ENCODE results near the gene INPP4B.
"Not testable (repeated sequence)": the region's sequence is repeated elsewhere in the genome, so short reads cannot be mapped to it uniquely, and the experiment has no call there.

The INPP4B gene

GRCh38 chr4:142092941-142093340, 753.2 kb downstream of the INPP4B start:
- DNase-seq (ENCODE audit: low read depth in 3 of 3) = no peak

GRCh38 chr4:142091691-142092182, 754.4 kb downstream of the INPP4B start:
- DNase-seq (ENCODE audit: low read depth in 3 of 3) = no peak

GRCh38 chr4:142091085-142091513, 755.0 kb downstream of the INPP4B start:
- DNase-seq (ENCODE audit: low read depth in 3 of 3) = no peak

GRCh38 chr4:142088906-142089305, 757.2 kb downstream of the INPP4B start:
- no peak for DNase-seq (ENCODE audit: low read depth in 3 of 3)

- no peak for DNase-seq (ENCODE audit: low read depth in 3 of 3)
Measured at GRCh38 chr4:142085513-142086292, 760.4 kb downstream of the INPP4B start.

GRCh38 chr4:142083264-142083663, 762.8 kb downstream of the INPP4B start:
- no peak for DNase-seq (ENCODE audit: low read depth in 3 of 3)

GRCh38 chr4:142081025-142081424, 765.1 kb downstream of the INPP4B start:
- DNase-seq (ENCODE audit: low read depth in 3 of 3) = no peak

GRCh38 chr4:142079959-142080358, 766.1 kb downstream of the INPP4B start:
- DNase-seq (ENCODE audit: low read depth in 3 of 3) = no peak

- DNase-seq (ENCODE audit: low read depth in 3 of 3) = no peak
Measured at GRCh38 chr4:142077048-142077447, 769.1 kb downstream of the INPP4B start.

- DNase-seq (ENCODE audit: low read depth in 3 of 3) = not testable (repeated sequence)
Measured at GRCh38 chr4:142068304-142068703, 777.8 kb downstream of the INPP4B start.

GRCh38 chr4:142066562-142066961, 779.5 kb downstream of the INPP4B start:
- not testable (repeated sequence) for DNase-seq (ENCODE audit: low read depth in 3 of 3)

- DNase-seq (ENCODE audit: low read depth in 3 of 3) = no peak
Measured at GRCh38 chr4:142065086-142065647, 780.9 kb downstream of the INPP4B start.

- no peak for DNase-seq (ENCODE audit: low read depth in 3 of 3)
Measured at GRCh38 chr4:142064181-142064580, 781.9 kb downstream of the INPP4B start.

GRCh38 chr4:142045996-142046395, 800.1 kb downstream of the INPP4B start:
- DNase-seq (ENCODE audit: low read depth in 3 of 3) = no peak

- DNase-seq (ENCODE audit: low read depth in 3 of 3) = no peak
Measured at GRCh38 chr4:142044271-142044670, 801.8 kb downstream of the INPP4B start.

GRCh38 chr4:142043509-142043908, 802.6 kb downstream of the INPP4B start:
- DNase-seq (ENCODE audit: low read depth in 3 of 3) = no peak

GRCh38 chr4:142041788-142042187, 804.3 kb downstream of the INPP4B start:
- DNase-seq (ENCODE audit: low read depth in 3 of 3) = no peak

- DNase-seq (ENCODE audit: low read depth in 3 of 3) = no peak
Measured at GRCh38 chr4:142040043-142040442, 806.1 kb downstream of the INPP4B start.

GRCh38 chr4:142036795-142037583, 809.1 kb downstream of the INPP4B start:
- DNase-seq (ENCODE audit: low read depth in 3 of 3) = no peak

- DNase-seq (ENCODE audit: low read depth in 3 of 3) = no peak
Measured at GRCh38 chr4:142035566-142035965, 810.5 kb downstream of the INPP4B start.

GRCh38 chr4:142034101-142034500, 812.0 kb downstream of the INPP4B start:
- no peak for DNase-seq (ENCODE audit: low read depth in 3 of 3)

GRCh38 chr4:142030010-142030409, 816.1 kb downstream of the INPP4B start:
- DNase-seq (ENCODE audit: low read depth in 3 of 3) = no peak
